Amniotic epithelial cell (primary cell): ENCODE measurements around the gene RXRA.

Source experiments
- DNase-seq: peaks from one replicate; pipeline ENCODE4 v3.0.0-alpha.2; 2010; ENCODE audit warnings: low read depth

RXRA gene

DNA sequence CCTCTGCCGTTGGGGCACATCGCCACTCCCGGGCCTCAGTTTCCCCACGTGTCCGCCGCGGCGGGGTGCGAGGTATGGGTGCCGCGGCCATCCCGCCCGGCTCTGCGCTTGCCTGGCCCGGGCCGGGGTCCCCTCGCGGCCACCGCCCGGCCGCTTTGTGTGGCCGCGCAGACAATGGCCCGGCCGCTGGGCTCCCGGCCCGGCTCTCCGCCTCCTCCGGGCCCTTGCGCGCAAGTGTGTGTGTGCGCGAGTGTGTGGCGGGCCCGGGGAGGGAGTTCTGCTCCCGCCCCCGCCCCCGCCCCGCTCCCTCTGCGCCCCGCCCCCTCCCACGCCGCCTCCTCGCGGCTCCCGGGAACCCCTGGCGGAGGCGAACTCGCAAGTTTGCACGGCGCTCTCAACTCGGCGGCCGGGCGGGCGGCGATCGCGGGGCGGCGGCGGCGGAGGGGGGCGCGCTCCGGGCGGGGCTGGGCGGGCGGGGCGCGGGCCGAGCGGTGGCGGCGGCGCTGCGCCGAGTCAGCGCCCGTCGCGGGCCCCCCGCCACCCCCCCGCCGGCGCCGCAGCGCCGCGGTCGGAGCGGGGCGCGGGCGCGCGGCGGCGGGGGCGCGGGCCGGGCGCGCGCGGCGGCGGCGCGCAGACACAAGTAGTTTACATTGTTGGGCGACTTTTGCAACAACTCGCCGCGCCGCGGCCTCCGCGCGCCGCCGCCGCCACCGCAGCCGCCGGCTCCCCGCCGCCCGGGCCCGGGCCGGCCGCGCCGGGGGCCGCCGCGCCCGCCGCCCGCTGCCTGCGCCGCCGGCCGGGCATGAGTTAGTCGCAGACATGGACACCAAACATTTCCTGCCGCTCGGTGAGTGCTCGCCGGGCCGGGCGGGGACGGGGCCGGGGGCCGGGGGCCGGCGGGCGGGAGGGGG, at the start of gene RXRA:
Gene RXRA (plus strand): TSS at position 643 of the 911 bp plus-strand sequence. CDS start 177 bp downstream, at position 820.
- DNase-seq = peak; percentile 78

- no peak for DNase-seq
Measured at GRCh38 chr9:134278286-134278685, 48.0 kb upstream of the RXRA start.

DNA sequence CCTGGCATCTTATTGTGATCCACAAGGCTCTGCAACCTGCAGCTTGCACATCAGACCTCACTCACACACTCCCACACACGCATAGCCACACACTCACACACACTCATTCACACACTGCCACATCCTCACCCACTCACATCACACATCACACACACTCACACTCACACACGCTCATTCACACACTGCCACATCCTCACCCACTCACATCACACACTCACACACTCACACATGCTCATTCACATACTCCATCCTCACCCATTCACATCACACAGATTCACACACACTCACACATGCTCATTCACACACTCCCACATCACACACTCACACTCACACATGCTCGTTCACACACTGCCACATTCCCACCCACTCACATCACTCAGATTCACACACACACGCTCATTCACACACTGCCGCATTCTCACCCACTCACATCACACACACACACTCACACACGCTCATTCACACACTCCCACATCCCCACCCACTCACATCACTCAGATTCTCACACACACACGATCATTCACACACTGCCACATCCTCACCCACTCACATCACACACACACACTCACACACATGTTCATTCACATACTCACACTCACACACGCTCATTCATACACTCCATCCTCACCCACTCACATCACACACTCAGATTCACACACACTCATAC, 47.1 kb upstream of the RXRA start:
- DNase-seq = no peak

- DNase-seq = no peak
Measured at GRCh38 chr9:134282138-134282650, 44.1 kb upstream of the RXRA start.

GRCh38 chr9:134283111-134283515, 43.1 kb upstream of the RXRA start:
- DNase-seq = no peak

- DNase-seq = no peak
Measured at GRCh38 chr9:134283692-134284265, 42.5 kb upstream of the RXRA start.

DNA sequence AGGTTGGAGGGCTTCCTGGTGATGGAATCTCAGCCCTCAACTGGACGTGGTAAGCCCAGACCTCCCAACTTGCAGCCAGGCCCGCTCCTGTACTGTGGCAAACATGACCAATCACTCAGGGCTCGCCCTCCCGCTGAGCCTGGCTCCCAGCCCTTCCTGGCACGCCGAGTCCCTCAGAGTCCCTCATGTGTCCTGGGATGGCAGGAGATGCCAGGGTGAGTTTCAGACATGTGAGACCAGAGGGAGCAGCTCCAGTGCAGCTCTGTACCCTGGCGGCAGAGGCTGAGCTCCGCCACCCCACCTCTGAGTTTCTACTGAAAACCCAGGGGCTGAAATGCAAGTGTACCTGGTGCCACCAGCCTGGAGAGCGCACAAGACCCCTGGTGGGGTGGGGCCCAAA, 42.0 kb upstream of the RXRA start:
- DNase-seq = no peak

DNA sequence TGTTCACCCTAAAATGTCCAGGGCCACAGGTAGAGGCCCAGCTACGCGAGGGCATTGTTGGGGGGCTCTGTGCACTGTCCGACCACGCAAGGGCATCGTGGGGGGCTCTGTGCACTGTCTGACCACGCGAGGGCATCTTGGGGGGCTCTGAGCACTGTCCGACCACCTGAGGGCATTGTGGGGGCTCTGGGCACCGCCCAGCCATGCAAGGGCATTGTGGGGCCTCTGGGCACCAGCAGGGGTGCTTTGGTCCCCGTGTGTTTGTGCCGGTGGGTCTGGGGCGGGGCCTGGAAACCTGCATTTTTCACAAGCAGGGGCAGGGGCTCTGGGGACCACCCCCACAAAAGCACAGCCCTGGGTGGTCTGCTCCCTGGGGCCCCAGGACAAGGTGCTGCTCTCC, 41.5 kb upstream of the RXRA start:
- no peak for DNase-seq

- no peak for DNase-seq
Measured at GRCh38 chr9:134285215-134285845, 40.9 kb upstream of the RXRA start.

GRCh38 chr9:134286471-134287245, 39.6 kb upstream of the RXRA start:
- no peak for DNase-seq

DNA sequence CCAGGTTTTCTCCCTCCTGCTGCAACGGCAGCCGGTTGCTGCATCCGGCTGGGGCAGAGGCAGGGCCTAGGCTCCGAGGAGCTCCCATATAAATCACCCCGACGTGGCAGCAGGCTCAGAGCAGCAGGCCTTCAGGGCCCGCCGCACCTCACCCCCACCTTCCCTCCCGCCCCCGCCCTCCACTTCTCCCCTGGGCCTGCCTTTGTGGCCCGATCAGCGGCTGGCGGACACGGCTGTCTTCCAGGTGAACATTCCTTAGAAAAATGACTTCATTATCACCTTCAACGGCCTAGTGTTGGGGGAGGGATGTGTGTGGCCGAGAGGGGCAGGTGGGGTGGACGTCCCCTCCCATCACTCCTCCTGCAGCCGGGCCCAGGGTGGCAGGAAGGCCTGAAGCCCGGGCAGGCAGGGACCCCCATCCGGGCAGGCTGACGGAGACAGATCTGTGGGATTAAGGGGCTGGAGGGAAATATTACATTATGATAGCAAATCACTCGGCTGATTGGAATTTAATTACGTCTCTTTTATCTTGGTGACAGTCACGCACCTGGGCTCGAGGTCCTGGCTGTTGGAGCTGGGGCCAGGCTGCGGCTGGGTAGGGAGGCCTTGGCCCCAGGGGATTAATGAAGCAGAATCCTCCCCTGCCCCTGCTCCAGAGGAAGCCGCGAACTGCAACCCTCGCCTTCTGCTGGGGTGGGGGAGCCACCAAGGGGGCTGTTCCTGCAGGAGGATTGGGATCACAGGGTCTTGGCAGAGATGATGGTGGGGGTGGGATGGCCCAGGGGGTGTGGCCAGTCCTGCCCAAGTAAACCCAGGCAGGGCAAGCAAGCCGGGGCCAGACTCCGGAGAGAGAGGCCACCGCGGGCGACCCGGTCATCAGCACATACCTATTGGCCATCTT, 38.4 kb upstream of the RXRA start:
- peak; percentile 22 for DNase-seq

GRCh38 chr9:134288746-134289145, 37.5 kb upstream of the RXRA start:
- no peak for DNase-seq

GRCh38 chr9:134289241-134289875, 36.9 kb upstream of the RXRA start:
- no peak for DNase-seq

DNA sequence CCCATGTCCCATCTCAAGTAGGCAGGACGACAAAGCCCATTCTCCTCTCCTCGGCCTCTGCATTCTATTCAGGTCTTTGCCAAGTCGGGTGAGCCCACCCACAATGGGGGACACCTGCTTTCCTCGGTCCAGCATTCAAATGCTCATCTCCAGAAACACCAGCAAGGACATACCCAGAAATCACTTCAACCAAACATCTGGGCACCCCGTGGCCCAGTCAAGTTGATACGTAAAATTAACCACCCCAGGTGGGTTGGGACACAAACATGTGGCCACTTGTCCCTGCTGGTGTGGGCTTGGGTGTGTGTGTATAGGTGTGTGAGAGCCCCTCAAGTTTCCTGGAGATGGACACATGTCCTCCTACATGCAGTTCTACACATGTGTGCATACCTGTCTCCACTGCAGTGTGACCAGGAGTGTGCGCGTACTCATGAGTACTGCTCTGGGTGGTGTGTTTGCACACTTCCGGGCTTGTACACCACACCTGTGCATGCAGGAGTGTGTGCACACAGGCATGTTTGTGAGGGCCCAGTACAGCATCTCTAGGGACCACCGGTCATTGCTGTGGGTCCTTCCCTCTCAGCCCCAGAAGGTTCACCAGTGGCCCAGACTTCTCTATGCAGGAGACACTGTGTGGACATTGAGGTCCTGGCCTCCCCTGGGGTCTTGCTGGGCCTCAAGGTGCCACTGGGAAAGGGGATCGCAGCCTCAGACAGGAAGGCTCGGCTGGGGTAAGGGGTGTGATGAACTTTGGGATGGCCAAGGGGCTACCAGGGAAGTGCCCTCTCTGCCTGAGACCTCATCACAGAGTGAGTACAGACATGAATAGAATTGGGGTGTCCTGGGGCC, 35.4 kb upstream of the RXRA start:
- no peak for DNase-seq

DNA sequence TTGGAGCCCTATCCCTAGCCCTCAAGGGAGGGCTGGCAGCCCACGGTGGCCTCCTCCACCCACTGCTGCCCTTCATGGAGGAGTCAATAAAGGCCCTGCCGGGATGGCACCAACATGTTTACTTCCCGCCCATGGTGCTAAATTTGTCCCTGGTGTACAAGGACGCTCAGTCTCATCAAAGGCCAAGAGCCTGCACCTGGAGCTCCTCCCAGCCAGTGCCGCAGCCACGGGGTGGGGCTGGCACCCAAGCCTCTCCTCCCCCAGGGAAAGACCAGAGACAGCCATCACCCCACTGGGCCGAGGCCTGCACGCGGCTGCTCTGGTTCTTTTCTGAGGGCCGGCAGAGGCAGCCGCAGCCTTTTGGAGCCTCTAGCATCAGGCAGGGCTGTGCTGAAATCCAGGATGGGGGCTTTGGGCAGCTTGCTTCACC, 34.8 kb upstream of the RXRA start:
- no peak for DNase-seq

DNA sequence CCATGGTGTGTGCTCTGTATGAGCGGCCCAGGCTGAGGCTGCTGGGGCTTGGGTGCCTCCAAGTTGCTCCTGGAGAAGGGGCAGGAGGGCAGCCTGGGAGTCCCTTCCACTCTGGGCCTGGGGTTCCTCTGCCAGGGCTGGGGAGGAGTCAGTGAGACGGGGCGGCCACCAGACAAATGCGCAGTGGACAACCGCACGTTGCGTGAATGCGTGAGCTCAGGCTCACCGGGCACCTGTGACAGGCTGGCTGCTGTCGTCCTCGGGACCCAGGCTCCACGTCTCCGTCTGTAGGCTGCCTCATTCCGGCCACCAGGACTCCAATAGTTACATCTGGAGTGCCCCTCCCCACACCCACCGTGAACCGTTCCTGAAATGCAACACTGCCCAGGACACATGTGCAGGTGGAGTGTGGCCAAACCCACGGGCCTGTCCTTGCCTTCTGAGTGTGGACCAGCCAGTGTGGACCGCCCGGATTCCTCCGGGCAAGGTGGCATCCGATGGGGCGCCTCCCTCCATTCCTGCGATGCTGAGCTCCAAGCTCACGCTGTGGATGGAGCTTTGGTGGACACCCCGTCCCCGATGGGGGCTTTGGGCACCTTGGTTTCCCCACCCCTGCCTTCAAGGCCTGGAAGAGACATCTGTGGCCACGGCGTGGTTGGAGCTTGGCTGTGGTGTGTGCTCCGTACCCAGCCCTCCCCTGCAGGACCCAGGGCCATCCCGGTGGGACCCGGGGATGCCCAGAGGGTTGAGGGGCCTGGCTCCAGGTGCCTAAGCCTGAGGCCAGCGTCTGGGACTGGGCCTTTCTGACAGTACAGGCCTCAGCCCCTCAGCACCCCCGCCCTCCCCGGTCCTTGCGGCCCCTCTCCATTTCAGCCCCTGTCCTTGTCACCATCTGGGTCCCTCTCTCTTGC, 34.0 kb upstream of the RXRA start:
- DNase-seq = no peak

DNA sequence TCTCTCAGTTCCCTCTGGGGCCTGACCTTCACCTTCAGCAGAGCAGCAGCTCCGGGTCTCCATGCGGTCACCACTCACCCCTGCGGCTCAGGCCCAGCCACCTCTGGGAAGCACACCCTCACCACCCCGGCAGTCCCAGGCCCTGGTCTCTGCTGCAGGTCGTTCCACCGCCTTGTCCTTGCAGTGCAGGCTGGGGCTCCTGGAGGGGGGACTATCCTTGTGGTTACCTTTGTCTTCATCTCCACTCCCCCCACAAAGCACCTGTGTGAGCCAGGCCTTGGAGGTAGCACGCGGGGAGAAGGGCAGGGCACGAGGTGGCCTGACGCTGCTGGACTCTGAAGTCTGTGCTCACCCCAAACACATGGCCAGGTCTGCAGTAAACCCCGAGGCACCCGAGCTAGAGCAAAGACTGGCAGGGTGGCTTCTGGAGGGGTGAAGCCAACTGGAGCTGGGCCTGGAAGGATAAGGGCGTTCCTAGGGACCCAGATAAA, 33.2 kb upstream of the RXRA start:
- no peak for DNase-seq
